Cardiac fibroblast (primary cell): ENCODE data around the gene CHCT1.
"Not testable (repeated sequence)": the region's sequence is repeated elsewhere in the genome, so short reads cannot be mapped to it uniquely, and the experiment has no call there.

Experiments
- DNase-seq, 2 donors: peaks; one replicate each; pipeline versions ENCODE4 v3.0.0 to v3.0.0-alpha.2; 2010; ENCODE audit warnings: low read depth in 2 of 2
- H3K4me3 ChIP-seq, 2 donors: replicated peaks in 1 of 2; 1 replicate in 1 of 2; 2 replicates in 1 of 2; pipeline ENCODE4 v1.5.1; 2011; ENCODE audit warnings: low read depth in 2 of 2, low read length in 2 of 2, mild to moderate bottlenecking in 2 of 2, moderate library complexity in 1 of 2
- CTCF ChIP-seq: IDR thresholded peaks from one replicate; pipeline ENCODE4 v1.5.1; 2011; ENCODE audit warnings: low read depth, mild to moderate bottlenecking, low read length, inconsistent platforms

CHCT1 gene

GRCh38 chr17:60403523-60403810, 18.8 kb upstream of the CHCT1 start:
- no peak overlapping the region for H3K4me3 ChIP-seq
- no peak for DNase-seq
- TF ChIP-seq CTCF = no peak

- TF ChIP-seq CTCF = no peak
- no peak overlapping the region for H3K4me3 ChIP-seq
- DNase-seq = no peak
Observed at GRCh38 chr17:60403962-60404361, 18.3 kb upstream of the CHCT1 start.

GRCh38 chr17:60406887-60407286, 15.4 kb upstream of the CHCT1 start:
- no peak overlapping the region for H3K4me3 ChIP-seq
- DNase-seq = no peak
- no peak for TF ChIP-seq CTCF

- H3K4me3 ChIP-seq = no peak overlapping the region
- no peak for TF ChIP-seq CTCF
- DNase-seq = no peak
Observed at GRCh38 chr17:60410001-60410400, 12.3 kb upstream of the CHCT1 start.

GRCh38 chr17:60412701-60413100, 9.6 kb upstream of the CHCT1 start:
- DNase-seq = no peak
- TF ChIP-seq CTCF = no peak
- H3K4me3 ChIP-seq = no peak overlapping the region

- TF ChIP-seq CTCF = no peak
- DNase-seq = no peak
- no peak overlapping the region for H3K4me3 ChIP-seq
Observed at GRCh38 chr17:60415146-60415545, 7.1 kb upstream of the CHCT1 start.

- TF ChIP-seq CTCF = no peak
- DNase-seq = peak in 1 of 2 donors; percentile 68
- no peak overlapping the region for H3K4me3 ChIP-seq
Observed at GRCh38 chr17:60416368-60416925, 5.8 kb upstream of the CHCT1 start.

- not testable (repeated sequence) for H3K4me3 ChIP-seq, DNase-seq
Observed at GRCh38 chr17:60419003-60419402, 3.3 kb upstream of the CHCT1 start.

- H3K4me3 ChIP-seq, DNase-seq: not testable (repeated sequence)
Observed at GRCh38 chr17:60419875-60420274, 2.4 kb upstream of the CHCT1 start.
